OCI-LY1 (cell line): ENCODE results near the gene ZNF382.
A peak's percentile ranks its signal among the peaks of the same experiment; 100 is the strongest.
"Not testable (repeated sequence)": the region's sequence is repeated elsewhere in the genome, so short reads cannot be mapped to it uniquely, and the experiment has no call there.

Source experiments
- H2AFZ ChIP-seq: fragments of 200-600 bp; sonication (generic), shearing (Covaris generic); 2 replicates; pipeline ENCODE4 v1.6.0; 2014; ENCODE audit warnings: antibody characterized with exemption, mild to moderate bottlenecking, low read length
- H3F3A ChIP-seq: fragments of 200-600 bp; sonication (generic), shearing (Covaris generic); 2 replicates; pipeline ENCODE4 v1.6.0; 2014; ENCODE audit warnings: mild to moderate bottlenecking, antibody characterized with exemption, low read length, moderate library complexity; ENCODE audit not compliant: insufficient read depth
- H3K27ac ChIP-seq: fragments of 200-600 bp; sonication (generic); 2 replicates; pipeline ENCODE4 v1.5.1; 2014; ENCODE audit warnings: low read length, mixed run types, mild to moderate bottlenecking, low read depth; ENCODE audit not compliant: poor library complexity, severe bottlenecking
- H3K27me3 ChIP-seq: fragments of 200-600 bp; sonication (generic); 2 replicates; pipeline ENCODE4 v1.6.0; 2014; ENCODE audit warnings: antibody characterized with exemption, mild to moderate bottlenecking, low read length, moderate library complexity; ENCODE audit not compliant: insufficient read depth
- H3K36me3 ChIP-seq: fragments of 200-600 bp; sonication (generic); 2 replicates; pipeline ENCODE4 v1.6.1; 2014; ENCODE audit warnings: mild to moderate bottlenecking, antibody characterized with exemption, low read length, moderate library complexity, mixed read lengths; ENCODE audit not compliant: insufficient read depth
- H3K4me1 ChIP-seq: fragments of 200-600 bp; sonication (generic); 2 replicates; pipeline ENCODE4 v1.5.1; 2014; ENCODE audit warnings: mild to moderate bottlenecking, low read length, moderate library complexity; ENCODE audit not compliant: insufficient read depth, severe bottlenecking
- H3K4me2 ChIP-seq: fragments of 200-600 bp; sonication (generic), shearing (Covaris generic); 2 replicates; pipeline ENCODE4 v1.6.1; 2014; ENCODE audit warnings: low read length
- H3K4me3 ChIP-seq: fragments of 200-600 bp; sonication (generic); 2 replicates; pipeline ENCODE4 v1.5.1; 2014; ENCODE audit warnings: low read length, low read depth, mild to moderate bottlenecking, mixed read lengths; ENCODE audit not compliant: poor library complexity, severe bottlenecking
- H3K79me2 ChIP-seq: fragments of 200-600 bp; shearing (Covaris generic); 2 replicates; pipeline ENCODE4 v1.6.1; 2016; ENCODE audit warnings: mixed run types, low read length, mixed read lengths; ENCODE audit not compliant: insufficient read depth
- H3K9ac ChIP-seq: fragments of 200-600 bp; sonication (generic), shearing (Covaris generic); 2 replicates; pipeline ENCODE4 v1.6.1; 2014; ENCODE audit warnings: mild to moderate bottlenecking, low read length, mixed read lengths
- H3K9me2 ChIP-seq: fragments of 200-600 bp; sonication (generic), shearing (Covaris generic); 2 replicates; pipeline ENCODE4 v1.6.1; 2014; ENCODE audit warnings: low read depth, mild to moderate bottlenecking, low read length, mixed read lengths
- H3K9me3 ChIP-seq: fragments of 200-600 bp; shearing (Covaris generic); 2 replicates; pipeline ENCODE4 v1.6.1; 2014; ENCODE audit warnings: low read length, mixed read lengths
- H4K20me1 ChIP-seq: fragments of 200-600 bp; sonication (generic), shearing (Covaris generic); 2 replicates; pipeline ENCODE4 v1.6.0; 2016; ENCODE audit warnings: mild to moderate bottlenecking, low read length; ENCODE audit not compliant: insufficient read depth
- CTCF ChIP-seq: fragments of 200-600 bp; sonication (generic), shearing (Covaris generic); IDR thresholded peaks from 2 replicates; pipeline ENCODE4 v1.5.1; 2017; ENCODE audit warnings: mild to moderate bottlenecking, antibody characterized with exemption, low read length, moderate library complexity, mixed read lengths
- EZH2 ChIP-seq: fragments of 200-600 bp; sonication (generic), shearing (Covaris generic); IDR thresholded peaks from 2 replicates; pipeline ENCODE4 v1.8.0; 2017; ENCODE audit warnings: borderline replicate concordance, mixed run types, mild to moderate bottlenecking, antibody characterized with exemption, low read length, moderate library complexity, mixed read lengths

The ZNF382 gene

GRCh38 chr19:36577271-36577996 lies 27.7 kb upstream of the ZNF382 start:
- H3K4me2 ChIP-seq: no peak overlapping the region
- no peaks in the 10 kb centered on the region for H3F3A ChIP-seq
- H3K36me3 ChIP-seq: peaks cover 73% of the 10 kb centered on the region
- H3K9me2 ChIP-seq: no peaks in the 10 kb centered on the region
- peaks cover 18% of the 10 kb centered on the region for H3K79me2 ChIP-seq
- H3K9me3 ChIP-seq: peaks cover 11% of the 10 kb centered on the region
- no peak overlapping the region for H3K4me3 ChIP-seq
- TF ChIP-seq EZH2 (no peak), CTCF (no peak)
- H4K20me1 ChIP-seq: no peaks in the 10 kb centered on the region
- H3K9ac ChIP-seq: no peak overlapping the region
- H2AFZ ChIP-seq: no peak overlapping the region
- peaks cover 13% of the 10 kb centered on the region for H3K4me1 ChIP-seq
- H3K27ac ChIP-seq: no peak overlapping the region
- no peaks in the 10 kb centered on the region for H3K27me3 ChIP-seq

- Histone ChIP-seq H3K4me2 (no peak overlapping the region), H3K36me3 (peaks cover 84% of the 10 kb centered on the region)
- TF ChIP-seq EZH2 (no peak), CTCF (no peak)
These were observed 25.9 kb upstream of the ZNF382 start for GRCh38 chr19:36579255-36579654.

GRCh38 chr19:36602681-36603080 lies 2.4 kb upstream of the ZNF382 start:
- Histone ChIP-seq H3K4me1 (peaks cover 23% of the 10 kb centered on the region), H3K9me3 (peaks cover 18% of the 10 kb centered on the region; the same call in 1 of the 2 replicates), H3K79me2 (peaks cover 51% of the 10 kb centered on the region), H3K36me3 (peaks cover 31% of the 10 kb centered on the region)
- not testable (repeated sequence) for H3K9ac ChIP-seq, H3K4me2 ChIP-seq, H3K27ac ChIP-seq, H2AFZ ChIP-seq, H3K27me3 ChIP-seq, H3F3A ChIP-seq, H4K20me1 ChIP-seq, H3K4me3 ChIP-seq, H3K9me2 ChIP-seq

More at GRCh38 chr19:36579255-36579654, 25.9 kb upstream of the ZNF382 start:
- Histone ChIP-seq H2AFZ (no peak overlapping the region), H3K27ac (no peak overlapping the region), H3K9me2 (no peaks in the 10 kb centered on the region), H3K27me3 (no peaks in the 10 kb centered on the region), H4K20me1 (no peaks in the 10 kb centered on the region), H3K9ac (no peak overlapping the region), H3K4me3 (no peak overlapping the region), H3K4me1 (peaks cover 8% of the 10 kb centered on the region), H3F3A (no peaks in the 10 kb centered on the region), H3K9me3 (peaks cover 11% of the 10 kb centered on the region), H3K79me2 (peaks cover 8% of the 10 kb centered on the region)

GRCh38 chr19:36604656-36605100 lies 435 bp upstream of the ZNF382 start:
- TF ChIP-seq CTCF (no peak), EZH2 (no peak)
- H3K36me3 ChIP-seq: peaks cover 44% of the 10 kb centered on the region
- no peaks in the 10 kb centered on the region for H3F3A ChIP-seq
- no peaks in the 10 kb centered on the region for H4K20me1 ChIP-seq
- H3K9ac ChIP-seq: peak overlapping the region; percentile 96
- H3K27ac ChIP-seq: peak overlapping the region; percentile 82
- peak overlapping the region; percentile 93 for H3K4me3 ChIP-seq
- no peaks in the 10 kb centered on the region for H3K9me2 ChIP-seq
- peaks cover 23% of the 10 kb centered on the region for H3K4me1 ChIP-seq
- H3K27me3 ChIP-seq: no peaks in the 10 kb centered on the region
- peaks cover 19% of the 10 kb centered on the region; the same call in 1 of the 2 replicates for H3K9me3 ChIP-seq
- H3K79me2 ChIP-seq: peaks cover 32% of the 10 kb centered on the region
- peak overlapping the region; percentile 75 for H3K4me2 ChIP-seq
- H2AFZ ChIP-seq: no peak overlapping the region
